HG02884 (cell line): Measurements from ENCODE around the gene FAM13A.
A peak's percentile ranks its signal among the peaks of the same experiment; 100 is the strongest.
"Not testable (repeated sequence)": the region's sequence is repeated elsewhere in the genome, so short reads cannot be mapped to it uniquely, and the experiment has no call there.

ENCODE experiments used
- ATAC-seq: cut with Tn5 transposase; IDR thresholded peaks from one replicate; pipeline ENCODE4 v1.9.1; 2021; ENCODE audit warnings: mild to moderate bottlenecking, moderate library complexity; ENCODE audit not compliant: unreplicated experiment

Gene FAM13A

DNA sequence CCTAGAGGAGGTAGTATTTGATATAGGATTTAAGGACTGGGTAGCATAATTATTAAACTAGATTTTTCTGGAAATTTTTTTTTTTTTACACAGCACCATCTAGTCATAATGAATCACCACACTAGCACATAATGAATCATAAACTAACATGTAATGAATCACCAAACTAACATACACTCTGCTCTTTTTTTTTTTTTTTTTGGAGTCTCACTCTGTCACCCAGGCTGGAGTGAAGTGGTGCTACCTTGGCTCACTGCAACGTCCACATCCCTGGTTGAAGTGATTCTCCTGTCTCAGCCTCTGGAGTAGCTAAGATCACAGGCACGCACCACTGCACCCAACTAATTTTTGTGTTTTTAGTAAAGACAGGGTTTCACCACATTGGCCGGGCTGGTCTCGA lies 92.5 kb downstream of the FAM13A start:
- peak; percentile 61 for ATAC-seq

GRCh38 chr4:88963817-88964216 lies 93.2 kb downstream of the FAM13A start:
- ATAC-seq = peak; percentile 27

GRCh38 chr4:88962396-88962795 lies 94.6 kb downstream of the FAM13A start:
- ATAC-seq = no peak

- ATAC-seq = no peak
These were observed 96.4 kb downstream of the FAM13A start for GRCh38 chr4:88960576-88960975.

GRCh38 chr4:88958080-88958479 lies 98.9 kb downstream of the FAM13A start:
- no peak for ATAC-seq

DNA sequence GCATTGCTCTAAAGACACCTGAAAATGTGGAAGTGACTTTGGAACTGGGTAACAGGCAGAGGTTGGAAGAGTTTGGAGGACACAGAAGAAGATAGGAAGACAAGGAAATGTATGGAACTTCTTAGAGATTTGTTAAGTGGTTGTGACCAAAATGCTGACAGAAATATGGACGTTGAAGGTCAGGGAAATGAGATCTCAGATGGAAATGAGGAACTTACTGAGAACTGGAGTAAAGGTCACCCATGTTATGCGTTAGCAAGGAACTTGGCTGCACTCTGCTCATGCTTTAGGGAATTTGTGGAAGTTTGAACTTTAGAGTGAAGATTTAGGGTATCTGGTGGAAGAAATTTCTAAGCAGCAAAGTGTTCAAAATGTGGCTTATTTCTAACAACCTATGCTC lies 99.4 kb downstream of the FAM13A start:
- ATAC-seq = no peak

DNA sequence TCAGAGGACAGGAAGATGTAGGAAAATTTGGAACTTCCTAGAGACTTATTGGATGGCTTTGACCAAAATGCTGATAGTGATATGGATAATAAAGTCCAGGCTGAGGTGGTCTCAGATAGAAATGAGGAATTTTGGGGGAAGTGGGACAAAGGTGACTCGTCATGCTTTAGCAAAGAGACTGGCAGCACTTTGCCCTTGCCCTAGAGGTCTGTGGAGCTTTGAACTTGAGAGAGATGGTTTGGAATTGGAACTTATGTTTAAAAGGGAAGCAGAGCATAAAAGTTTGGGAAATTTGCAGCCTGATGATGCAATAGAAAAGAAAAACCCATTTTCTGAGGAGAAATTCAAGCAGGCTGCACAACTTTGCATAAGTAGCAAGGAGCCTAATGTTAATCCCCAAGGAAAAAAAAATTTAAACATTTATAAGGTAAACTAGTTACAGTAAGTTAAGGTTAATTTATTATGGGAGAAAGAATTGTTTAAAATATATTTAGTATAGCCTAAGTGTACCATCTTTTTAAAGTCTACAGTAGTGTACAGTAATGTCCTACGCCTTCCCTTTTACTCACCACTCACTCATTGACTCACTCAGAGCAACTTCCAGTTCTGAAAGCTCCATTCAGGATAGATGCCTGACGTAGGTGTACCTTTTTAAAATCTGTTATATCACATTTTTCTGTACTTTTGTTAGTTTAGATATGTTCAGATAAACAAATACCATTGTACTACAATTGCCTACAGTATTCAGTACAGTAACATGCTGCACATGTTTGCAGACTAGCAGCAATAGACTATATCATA lies 101.2 kb downstream of the FAM13A start:
- ATAC-seq = no peak

DNA sequence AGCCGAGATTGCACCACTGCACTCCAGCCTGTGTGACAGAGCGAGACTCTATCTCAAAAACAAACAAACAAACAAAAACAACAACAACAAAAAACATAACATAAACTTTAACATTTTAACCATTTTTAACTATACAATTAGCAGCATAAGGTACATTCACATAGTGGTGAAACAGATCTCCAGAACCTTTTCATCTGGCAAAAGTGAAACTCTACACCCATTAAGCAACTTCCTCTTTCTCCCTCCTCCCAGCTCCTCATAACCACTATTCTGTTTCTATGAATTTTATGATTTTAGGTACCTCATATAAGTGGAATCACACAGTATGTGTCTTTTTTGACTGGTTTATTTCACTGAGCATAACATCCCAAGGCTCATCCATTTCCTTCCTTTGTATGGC lies 103.6 kb downstream of the FAM13A start:
- ATAC-seq = peak; percentile 70

DNA sequence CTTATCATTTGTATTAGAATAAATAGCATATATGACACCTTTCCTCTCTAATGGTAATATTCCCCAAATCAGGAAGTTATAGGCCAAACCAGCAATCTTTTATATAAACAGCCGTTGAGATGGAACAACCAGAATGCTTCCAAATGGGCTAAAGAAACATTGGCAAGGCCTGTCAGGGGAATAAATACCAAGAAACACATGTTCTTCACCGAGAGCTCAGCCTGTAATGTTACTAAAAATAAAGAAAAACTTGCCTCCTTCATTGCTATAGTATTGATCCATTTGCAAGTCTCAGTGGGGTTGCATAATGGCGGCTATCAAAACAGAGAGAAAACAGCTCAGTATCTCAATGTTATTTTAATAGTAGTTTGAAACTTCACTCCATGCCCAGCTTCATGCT lies 104.9 kb downstream of the FAM13A start:
- no peak for ATAC-seq

DNA sequence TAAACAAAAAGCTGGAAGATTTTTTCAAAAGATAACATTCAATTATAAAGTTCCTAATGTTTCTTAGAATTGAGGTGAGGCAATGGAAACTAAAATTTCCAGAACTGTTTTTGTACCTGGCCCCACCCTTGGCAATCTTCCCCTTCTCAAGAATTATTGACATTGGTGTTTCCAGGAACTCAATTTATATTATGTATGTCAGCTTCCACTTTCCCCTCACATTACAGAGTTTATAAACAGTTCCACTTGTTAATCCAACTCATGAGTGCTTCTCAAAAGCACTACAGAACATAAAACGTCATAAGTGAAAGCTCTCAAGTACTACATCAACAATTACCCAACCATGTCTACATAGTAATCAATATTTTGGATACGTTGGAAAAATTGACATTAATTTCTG lies 107.4 kb downstream of the FAM13A start:
- no peak for ATAC-seq

DNA sequence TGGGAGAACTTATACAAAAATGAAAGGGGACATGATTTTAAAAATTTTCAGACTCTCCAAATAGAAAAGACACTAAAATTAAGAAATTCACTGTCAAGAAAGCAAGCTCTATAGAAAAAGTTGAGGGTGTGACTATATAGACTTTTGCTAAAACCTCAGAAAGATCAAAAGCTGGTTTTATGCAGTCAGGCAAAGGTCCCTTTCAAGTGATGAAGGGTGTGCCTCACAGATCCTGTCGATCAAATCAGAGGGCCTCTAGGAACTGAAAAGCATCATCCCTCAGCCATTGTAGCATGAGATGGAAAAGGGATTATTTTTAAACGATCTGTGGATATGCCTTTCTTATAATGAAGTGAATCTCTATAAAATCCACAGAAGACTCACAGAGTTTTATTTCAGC lies 116.5 kb downstream of the FAM13A start:
- ATAC-seq = no peak

DNA sequence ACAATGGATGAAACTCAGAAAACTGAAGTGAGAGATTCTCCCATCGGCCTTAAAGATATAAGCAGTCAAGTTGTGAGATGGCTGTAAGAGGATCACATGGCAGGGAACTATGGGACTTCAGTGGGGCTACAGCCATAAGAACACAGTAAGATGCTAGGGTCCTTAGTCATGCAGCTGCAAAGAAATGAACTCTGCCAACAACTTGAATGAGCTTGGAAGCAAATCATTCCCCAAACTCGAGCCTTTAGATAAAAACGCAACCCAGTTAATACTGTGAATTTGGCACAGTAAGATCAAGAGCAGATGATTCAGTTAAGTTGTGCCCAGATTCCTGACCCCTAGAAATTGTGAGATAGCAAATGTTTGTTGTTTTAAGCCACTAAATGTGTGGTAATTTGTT lies 117.3 kb downstream of the FAM13A start:
- no peak for ATAC-seq

DNA sequence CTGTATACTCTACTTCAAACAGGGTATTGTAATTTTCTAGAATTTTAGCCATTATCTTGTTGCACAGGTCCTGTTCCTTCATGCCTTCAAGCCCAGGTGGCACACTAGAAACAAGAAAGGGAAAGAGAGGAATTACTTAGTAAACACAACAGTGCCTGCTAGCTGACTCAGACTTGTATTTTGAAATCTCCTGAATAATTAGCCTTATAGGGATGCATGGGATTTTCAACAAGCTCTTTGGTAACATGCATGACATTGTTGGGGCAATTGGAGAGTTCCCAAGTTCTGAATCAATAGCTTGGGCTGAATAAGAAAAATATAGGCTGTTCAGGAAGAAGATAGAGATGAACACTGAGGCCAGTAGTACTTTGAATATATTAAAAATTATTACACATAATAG lies 118.8 kb downstream of the FAM13A start:
- no peak for ATAC-seq

GRCh38 chr4:88937081-88937480 lies 119.9 kb downstream of the FAM13A start:
- ATAC-seq = no peak

- no peak for ATAC-seq
These were observed 123.4 kb downstream of the FAM13A start for GRCh38 chr4:88933414-88934160.

- no peak for ATAC-seq
These were observed 128.1 kb downstream of the FAM13A start for GRCh38 chr4:88928852-88929251.

DNA sequence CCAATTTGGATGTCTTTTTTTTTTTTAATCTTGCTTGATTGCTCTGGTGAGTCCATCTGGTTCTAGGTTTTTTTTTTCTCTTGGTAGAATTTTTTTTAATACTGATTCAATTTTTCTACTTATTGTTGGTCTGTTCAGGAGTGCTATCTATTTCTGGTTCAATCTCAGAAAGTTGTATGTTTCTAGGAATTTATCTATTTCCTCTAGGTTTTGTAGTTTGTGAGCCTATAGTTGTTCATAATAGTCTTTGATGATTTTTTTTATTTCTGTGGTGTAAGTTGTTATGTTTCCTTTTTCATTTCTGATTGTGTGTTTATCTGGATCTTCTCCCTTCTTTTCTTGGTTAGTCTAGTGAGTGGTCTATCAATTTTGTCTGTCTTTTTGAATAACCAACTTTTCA lies 129.6 kb downstream of the FAM13A start:
- ATAC-seq = no peak

GRCh38 chr4:88919056-88919455 lies 137.9 kb downstream of the FAM13A start:
- no peak for ATAC-seq

DNA sequence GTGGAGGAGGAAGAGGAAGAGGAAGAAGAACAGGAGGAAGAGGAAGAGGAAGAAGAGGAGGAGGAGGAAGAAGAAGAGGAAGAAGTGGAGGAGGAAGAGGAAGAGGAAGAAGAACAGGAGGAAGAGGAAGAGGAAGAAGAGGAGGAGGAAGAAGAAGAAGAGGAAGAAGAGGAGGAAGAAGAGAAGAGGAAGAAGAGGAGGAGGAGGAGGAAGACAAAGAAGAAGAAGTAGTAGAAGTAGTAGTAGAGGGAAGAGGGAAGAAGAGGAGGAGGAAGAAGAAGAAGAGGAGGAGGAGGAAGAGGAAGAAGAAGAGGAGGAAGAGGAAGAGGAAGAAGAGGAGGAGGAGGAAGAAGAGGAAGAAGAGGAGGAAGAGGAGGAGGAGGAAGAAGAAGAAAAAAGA lies 143.8 kb downstream of the FAM13A start:
- ATAC-seq = not testable (repeated sequence)

DNA sequence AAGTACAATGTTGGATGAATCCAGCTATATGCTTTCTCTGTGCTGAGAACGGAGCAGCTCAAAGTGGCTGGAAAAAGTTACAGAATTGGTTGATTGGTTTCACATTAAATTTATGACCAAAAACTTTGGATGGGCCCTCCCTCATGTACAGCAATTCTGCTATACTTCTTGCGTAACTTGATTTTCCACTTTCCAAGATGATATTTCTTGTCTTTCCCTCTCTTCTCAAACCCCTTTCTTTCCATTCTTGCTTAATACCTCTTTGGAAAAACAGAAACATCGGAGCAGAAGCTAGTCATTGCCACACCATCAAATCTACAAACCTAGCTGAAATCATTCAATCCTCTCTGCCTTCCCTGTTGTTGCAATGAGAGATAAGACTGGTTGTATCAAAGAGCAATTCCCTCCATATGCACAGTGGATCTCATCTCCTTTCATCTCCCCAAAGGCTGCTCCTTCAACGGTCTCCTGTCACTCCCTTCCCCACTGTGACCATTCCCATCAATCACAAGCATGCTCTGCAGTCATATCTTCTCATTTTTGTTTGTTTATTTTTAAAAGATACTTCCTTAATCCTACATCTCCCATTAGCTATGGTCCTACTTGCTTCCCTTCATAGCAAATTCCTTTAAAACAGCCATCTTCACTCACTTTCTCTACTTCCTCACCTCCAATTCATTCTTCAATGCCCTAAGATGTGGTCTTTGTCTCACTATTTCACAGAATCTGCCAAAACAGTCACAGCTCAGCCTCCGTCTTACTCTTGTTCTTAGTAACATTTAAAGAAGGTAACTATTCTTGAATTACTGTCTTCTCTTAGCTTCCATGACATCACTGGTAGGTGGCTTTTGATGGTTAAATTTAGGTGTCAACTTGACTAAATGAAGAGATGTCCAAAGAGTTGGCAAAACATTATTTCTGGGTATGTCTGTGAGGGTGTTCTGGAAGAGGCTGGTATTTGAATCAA lies 145.5 kb downstream of the FAM13A start:
- no peak for ATAC-seq

DNA sequence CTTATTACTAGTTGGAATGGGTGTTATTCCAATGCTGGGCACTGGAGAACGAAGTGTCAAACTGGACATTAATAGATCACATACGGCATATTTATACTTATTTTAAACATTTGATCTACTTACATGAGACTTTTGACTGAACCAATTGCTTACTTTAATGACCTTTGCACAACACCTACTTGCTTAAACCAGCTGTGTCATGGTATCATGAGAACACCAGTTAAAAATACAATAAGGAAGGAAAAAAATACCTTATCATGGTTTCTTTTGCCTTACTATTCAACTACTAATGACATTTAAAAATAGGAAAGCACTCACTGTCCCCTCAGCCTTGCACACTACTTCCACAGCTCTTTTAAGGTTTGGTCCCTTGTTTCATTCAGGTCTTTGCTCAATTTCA lies 146.9 kb downstream of the FAM13A start:
- ATAC-seq = no peak
